GM21786 (cell line): ENCODE measurements around the gene SESN1.

Source experiments
- ATAC-seq: cut with Tn5 transposase; IDR thresholded peaks from one replicate; pipeline ENCODE4 v1.9.1; 2021; ENCODE audit not compliant: unreplicated experiment

Gene SESN1

GRCh38 chr6:108941859-108942258 lies 152.8 kb downstream of the SESN1 start:
- no peak for ATAC-seq

DNA sequence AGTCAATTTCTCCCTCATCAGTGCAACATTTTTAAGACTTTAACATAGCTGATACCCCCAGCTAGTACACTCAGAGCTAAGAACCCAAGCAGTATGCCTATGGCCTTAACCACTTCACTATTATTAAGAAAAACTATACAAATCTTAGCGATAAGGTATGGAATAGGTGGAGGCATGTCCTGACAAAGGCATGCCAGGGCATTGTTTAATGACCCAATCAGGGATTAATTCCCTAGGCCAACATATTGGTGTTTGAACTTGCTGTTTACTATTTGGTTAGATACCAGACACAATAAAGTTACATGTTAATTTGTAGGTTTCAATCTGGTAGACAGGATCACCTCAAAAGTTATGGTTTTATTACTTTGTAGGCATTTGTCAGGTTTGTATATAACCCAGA lies 153.4 kb downstream of the SESN1 start:
- no peak for ATAC-seq

GRCh38 chr6:108940741-108941140 lies 153.9 kb downstream of the SESN1 start:
- ATAC-seq = no peak

DNA sequence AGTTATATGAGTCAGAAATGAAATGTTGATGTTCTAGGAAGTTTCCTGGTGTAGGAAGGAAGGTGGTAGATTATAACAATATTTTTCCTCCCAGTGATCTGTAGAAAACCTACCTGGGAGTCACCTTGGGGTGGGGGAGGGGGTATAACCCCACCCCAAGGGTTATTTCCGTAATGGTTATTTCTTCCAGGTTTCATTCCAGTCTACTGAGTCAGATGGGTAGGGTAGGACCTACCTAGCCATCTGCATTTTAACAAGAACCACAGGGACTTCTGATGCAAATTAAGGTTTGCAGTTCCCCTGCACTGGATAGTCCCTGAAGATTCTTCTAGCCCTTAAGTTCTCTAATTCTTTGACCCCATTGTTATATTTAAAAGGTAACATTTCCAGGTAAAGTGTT lies 157.5 kb downstream of the SESN1 start:
- no peak for ATAC-seq
